GM23338 (cell line): ENCODE measurements around the gene TEKT5. TPM values are rescaled to one million over a fixed set of nuclear protein-coding genes. Genes with fewer than 3 reads are reported as not detected.

Experiments
- ATAC-seq: fragments of 200-7000 bp; cut with Tn5 transposase; 3 replicates; pipeline ENCODE4 v1.9.1; 2020
- DNase-seq: peaks from one replicate; pipeline ENCODE4 v3.0.0-alpha.2; 2015; ENCODE audit warnings: low spot score
- H2AFZ ChIP-seq: fragments of 200-600 bp; sonication (generic); 2 replicates; pipeline ENCODE4 v1.8.0; 2016; ENCODE audit warnings: antibody characterized with exemption, mild to moderate bottlenecking, moderate library complexity
- H3F3A ChIP-seq: fragments of 200-600 bp; sonication (generic); replicated peaks from 2 replicates; pipeline ENCODE4 v1.8.0; 2017; ENCODE audit warnings: antibody characterized with exemption, mixed run types, low read depth
- H3K27ac ChIP-seq: fragments of 200-600 bp; sonication (generic); 2 replicates; pipeline ENCODE4 v1.6.1; 2016; ENCODE audit warnings: low read depth
- H3K27me3 ChIP-seq: fragments of 200-600 bp; sonication (generic); 2 replicates; pipeline ENCODE4 v1.8.0; 2016; ENCODE audit warnings: mild to moderate bottlenecking, mixed run types, moderate library complexity; ENCODE audit not compliant: insufficient read depth
- H3K36me3 ChIP-seq: fragments of 200-600 bp; sonication (generic); 2 replicates; pipeline ENCODE4 v1.8.0; 2016; ENCODE audit warnings: mild to moderate bottlenecking; ENCODE audit not compliant: insufficient read depth
- H3K4me1 ChIP-seq: fragments of 200-600 bp; sonication (generic); 2 replicates; pipeline ENCODE4 v1.8.0; 2016; ENCODE audit warnings: mild to moderate bottlenecking, moderate library complexity; ENCODE audit not compliant: insufficient read depth
- H3K4me2 ChIP-seq: fragments of 200-600 bp; sonication (generic); 2 replicates; pipeline ENCODE4 v1.7.1; 2017; ENCODE audit warnings: mixed run types
- H3K4me3 ChIP-seq: fragments of 200-600 bp; sonication (generic); 2 replicates; pipeline ENCODE4 v1.6.1; 2016; ENCODE audit warnings: mixed run types
- H3K79me2 ChIP-seq: fragments of 200-600 bp; sonication (generic); replicated peaks from 2 replicates; pipeline ENCODE4 v1.8.0; 2017; ENCODE audit warnings: mild to moderate bottlenecking; ENCODE audit not compliant: insufficient read depth
- H3K9me2 ChIP-seq: fragments of 200-600 bp; sonication (generic); 2 replicates; pipeline ENCODE4 v1.8.0; 2017; ENCODE audit not compliant: insufficient read depth
- H4K20me1 ChIP-seq: fragments of 200-600 bp; sonication (generic); replicated peaks from 2 replicates; pipeline ENCODE4 v1.8.0; 2017; ENCODE audit warnings: mild to moderate bottlenecking; ENCODE audit not compliant: insufficient read depth
- H3K27ac Mint-ChIP-seq: 2 replicates; pipeline ENCODE4 v1.8.0; 2020; ENCODE audit warnings: inconsistent platforms, mild to moderate bottlenecking, moderate library complexity, mixed read lengths
- H3K27me3 Mint-ChIP-seq: 3 replicates; pipeline ENCODE4 v1.8.0; 2022; ENCODE audit warnings: low read depth, mild to moderate bottlenecking, moderate library complexity, mixed read lengths, inconsistent platforms; ENCODE audit not compliant: insufficient read depth, poor library complexity
- H3K36me3 Mint-ChIP-seq: 3 replicates; pipeline ENCODE4 v1.8.0; 2021; ENCODE audit warnings: low read depth, mild to moderate bottlenecking, inconsistent platforms, moderate library complexity, mixed read lengths
- H3K4me1 Mint-ChIP-seq: 3 replicates; pipeline ENCODE4 v1.8.0; 2020; ENCODE audit warnings: mild to moderate bottlenecking, inconsistent platforms, mixed read lengths
- H3K4me3 Mint-ChIP-seq: 3 replicates; pipeline ENCODE4 v1.8.0; 2021; ENCODE audit warnings: moderate library complexity, mild to moderate bottlenecking, inconsistent platforms, mixed read lengths
- H3K9me3 Mint-ChIP-seq: 3 replicates; pipeline ENCODE4 v1.8.0; 2020; ENCODE audit warnings: moderate library complexity, mild to moderate bottlenecking, inconsistent platforms, mixed read lengths
- EZH2phosphoT487 ChIP-seq: fragments of 200-600 bp; sonication (generic); IDR thresholded peaks from one replicate; pipeline ENCODE4 v1.8.1; 2018; ENCODE audit warnings: antibody characterized with exemption; ENCODE audit not compliant: unreplicated experiment
- NANOG ChIP-seq: IDR thresholded peaks from 2 replicates; pipeline ENCODE4 v1.6.1; 2016; ENCODE audit warnings: antibody characterized with exemption, borderline replicate concordance
- POLR2AphosphoS5 ChIP-seq: IDR thresholded peaks from 2 replicates; pipeline ENCODE4 v1.6.1; 2016; ENCODE audit warnings: antibody characterized with exemption, low read depth
- polyA plus RNA-seq: library from polyadenylated mRNA; unstranded; fragments of >200 nt; fragmentation: Nextera tagmentation; extraction: Ambion mirVana; gene quantifications from 2 replicates; pipeline ENCODE4 v1.2.1, GENCODE V29; 2016
- total RNA-seq: library from RNA; depleted of rRNA; stranded (reverse); fragments of >200 nt; shearing (Covaris generic); gene quantifications from 2 replicates; pipeline ENCODE4 v1.2.3, GENCODE V29; 2014
- TF ChIP-seq, protein P1 (sequence below), 2 experiments: fragments of 200-600 bp in 1 of 2; sonication (generic) in 1 of 2; conservative IDR thresholded peaks; 2 replicates each; pipeline versions ENCODE4 v1.5.1 to v1.6.1; 2016 to 2017; ENCODE audit warnings: antibody characterized with exemption in 2 of 2, low read depth in 2 of 2, mild to moderate bottlenecking in 2 of 2, moderate library complexity in 1 of 2
- TF ChIP-seq, protein P2 (sequence below): fragments of 250-450 bp; sonication (Bioruptor Pico); IDR thresholded peaks from 2 replicates; pipeline ENCODE4 v1.5.0; 2020; ENCODE audit warnings: mild to moderate bottlenecking, moderate library complexity

Gene TEKT5
- total and polyA plus RNA-seq, 2 experiments from 2014 or later = 0.52 TPM; not detected in 1

DNA sequence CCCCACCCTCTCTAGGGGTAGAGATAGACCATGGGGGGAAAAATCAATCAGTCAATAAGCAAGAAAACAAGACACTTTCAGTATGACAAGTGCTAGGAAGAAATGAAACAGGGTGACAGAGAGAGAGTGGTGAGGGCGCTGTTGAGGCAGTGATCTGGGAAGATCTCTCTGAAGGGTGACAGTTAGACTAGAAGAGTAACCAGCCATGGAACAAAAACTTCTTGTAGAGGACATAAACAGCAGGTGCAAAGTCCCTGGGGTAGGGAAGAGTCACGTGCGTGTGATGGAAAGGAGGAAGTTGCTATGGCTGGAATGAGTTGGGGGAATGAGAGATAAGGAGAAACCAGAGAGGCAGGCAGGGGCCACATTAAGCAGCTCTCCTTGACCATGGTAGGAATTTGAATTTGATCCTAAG is 97.5 kb downstream of the TEKT5 start:
- H3K27me3 ChIP-seq = no peaks in the 10 kb centered on the region
- DNase-seq (no peak), ATAC-seq (no peak)
- H3K4me3 ChIP-seq = no peak overlapping the region
- Mint-ChIP-seq H3K4me1 (peaks cover 6% of the 10 kb centered on the region), H3K27me3 (peaks cover 6% of the 10 kb centered on the region), H3K4me3 (no peak overlapping the region), H3K27ac (no peak overlapping the region; the same call in 1 of the 2 replicates), H3K9me3 (no peaks in the 10 kb centered on the region; the same call in 2 of the 3 replicates), H3K36me3 (no peaks in the 10 kb centered on the region)
- H4K20me1 ChIP-seq = no peaks in the 10 kb centered on the region
- TF ChIP-seq POLR2AphosphoS5 (no peak), EZH2phosphoT487 (no peak), NANOG (no peak)
- TF ChIP-seq, protein P1, sequence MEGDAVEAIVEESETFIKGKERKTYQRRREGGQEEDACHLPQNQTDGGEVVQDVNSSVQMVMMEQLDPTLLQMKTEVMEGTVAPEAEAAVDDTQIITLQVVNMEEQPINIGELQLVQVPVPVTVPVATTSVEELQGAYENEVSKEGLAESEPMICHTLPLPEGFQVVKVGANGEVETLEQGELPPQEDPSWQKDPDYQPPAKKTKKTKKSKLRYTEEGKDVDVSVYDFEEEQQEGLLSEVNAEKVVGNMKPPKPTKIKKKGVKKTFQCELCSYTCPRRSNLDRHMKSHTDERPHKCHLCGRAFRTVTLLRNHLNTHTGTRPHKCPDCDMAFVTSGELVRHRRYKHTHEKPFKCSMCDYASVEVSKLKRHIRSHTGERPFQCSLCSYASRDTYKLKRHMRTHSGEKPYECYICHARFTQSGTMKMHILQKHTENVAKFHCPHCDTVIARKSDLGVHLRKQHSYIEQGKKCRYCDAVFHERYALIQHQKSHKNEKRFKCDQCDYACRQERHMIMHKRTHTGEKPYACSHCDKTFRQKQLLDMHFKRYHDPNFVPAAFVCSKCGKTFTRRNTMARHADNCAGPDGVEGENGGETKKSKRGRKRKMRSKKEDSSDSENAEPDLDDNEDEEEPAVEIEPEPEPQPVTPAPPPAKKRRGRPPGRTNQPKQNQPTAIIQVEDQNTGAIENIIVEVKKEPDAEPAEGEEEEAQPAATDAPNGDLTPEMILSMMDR (conservative IDR thresholded peaks at IDR 0.05; ENCODE audit: low read depth in 2 of 2) = peak; percentile 9 to 34; a peak in 2 of 4 replicates
- TF ChIP-seq, protein P2, sequence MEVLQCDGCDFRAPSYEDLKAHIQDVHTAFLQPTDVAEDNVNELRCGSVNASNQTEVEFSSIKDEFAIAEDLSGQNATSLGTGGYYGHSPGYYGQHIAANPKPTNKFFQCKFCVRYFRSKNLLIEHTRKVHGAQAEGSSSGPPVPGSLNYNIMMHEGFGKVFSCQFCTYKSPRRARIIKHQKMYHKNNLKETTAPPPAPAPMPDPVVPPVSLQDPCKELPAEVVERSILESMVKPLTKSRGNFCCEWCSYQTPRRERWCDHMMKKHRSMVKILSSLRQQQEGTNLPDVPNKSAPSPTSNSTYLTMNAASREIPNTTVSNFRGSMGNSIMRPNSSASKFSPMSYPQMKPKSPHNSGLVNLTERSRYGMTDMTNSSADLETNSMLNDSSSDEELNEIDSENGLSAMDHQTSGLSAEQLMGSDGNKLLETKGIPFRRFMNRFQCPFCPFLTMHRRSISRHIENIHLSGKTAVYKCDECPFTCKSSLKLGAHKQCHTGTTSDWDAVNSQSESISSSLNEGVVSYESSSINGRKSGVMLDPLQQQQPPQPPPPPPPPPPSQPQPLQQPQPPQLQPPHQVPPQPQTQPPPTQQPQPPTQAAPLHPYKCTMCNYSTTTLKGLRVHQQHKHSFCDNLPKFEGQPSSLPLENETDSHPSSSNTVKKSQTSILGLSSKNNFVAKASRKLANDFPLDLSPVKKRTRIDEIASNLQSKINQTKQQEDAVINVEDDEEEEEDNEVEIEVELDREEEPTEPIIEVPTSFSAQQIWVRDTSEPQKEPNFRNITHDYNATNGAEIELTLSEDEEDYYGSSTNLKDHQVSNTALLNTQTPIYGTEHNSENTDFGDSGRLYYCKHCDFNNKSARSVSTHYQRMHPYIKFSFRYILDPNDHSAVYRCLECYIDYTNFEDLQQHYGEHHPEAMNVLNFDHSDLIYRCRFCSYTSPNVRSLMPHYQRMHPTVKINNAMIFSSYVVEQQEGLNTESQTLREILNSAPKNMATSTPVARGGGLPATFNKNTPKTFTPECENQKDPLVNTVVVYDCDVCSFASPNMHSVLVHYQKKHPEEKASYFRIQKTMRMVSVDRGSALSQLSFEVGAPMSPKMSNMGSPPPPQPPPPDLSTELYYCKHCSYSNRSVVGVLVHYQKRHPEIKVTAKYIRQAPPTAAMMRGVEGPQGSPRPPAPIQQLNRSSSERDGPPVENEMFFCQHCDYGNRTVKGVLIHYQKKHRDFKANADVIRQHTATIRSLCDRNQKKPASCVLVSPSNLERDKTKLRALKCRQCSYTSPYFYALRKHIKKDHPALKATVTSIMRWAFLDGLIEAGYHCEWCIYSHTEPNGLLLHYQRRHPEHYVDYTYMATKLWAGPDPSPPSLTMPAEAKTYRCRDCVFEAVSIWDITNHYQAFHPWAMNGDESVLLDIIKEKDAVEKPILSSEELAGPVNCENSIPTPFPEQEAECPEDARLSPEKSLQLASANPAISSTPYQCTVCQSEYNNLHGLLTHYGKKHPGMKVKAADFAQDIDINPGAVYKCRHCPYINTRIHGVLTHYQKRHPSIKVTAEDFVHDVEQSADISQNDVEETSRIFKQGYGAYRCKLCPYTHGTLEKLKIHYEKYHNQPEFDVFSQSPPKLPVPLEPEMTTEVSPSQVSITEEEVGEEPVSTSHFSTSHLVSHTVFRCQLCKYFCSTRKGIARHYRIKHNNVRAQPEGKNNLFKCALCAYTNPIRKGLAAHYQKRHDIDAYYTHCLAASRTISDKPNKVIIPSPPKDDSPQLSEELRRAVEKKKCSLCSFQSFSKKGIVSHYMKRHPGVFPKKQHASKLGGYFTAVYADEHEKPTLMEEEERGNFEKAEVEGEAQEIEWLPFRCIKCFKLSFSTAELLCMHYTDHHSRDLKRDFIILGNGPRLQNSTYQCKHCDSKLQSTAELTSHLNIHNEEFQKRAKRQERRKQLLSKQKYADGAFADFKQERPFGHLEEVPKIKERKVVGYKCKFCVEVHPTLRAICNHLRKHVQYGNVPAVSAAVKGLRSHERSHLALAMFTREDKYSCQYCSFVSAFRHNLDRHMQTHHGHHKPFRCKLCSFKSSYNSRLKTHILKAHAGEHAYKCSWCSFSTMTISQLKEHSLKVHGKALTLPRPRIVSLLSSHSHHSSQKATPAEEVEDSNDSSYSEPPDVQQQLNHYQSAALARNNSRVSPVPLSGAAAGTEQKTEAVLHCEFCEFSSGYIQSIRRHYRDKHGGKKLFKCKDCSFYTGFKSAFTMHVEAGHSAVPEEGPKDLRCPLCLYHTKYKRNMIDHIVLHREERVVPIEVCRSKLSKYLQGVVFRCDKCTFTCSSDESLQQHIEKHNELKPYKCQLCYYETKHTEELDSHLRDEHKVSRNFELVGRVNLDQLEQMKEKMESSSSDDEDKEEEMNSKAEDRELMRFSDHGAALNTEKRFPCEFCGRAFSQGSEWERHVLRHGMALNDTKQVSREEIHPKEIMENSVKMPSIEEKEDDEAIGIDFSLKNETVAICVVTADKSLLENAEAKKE (CRISPR knock-in tag) = no peak
- H3K4me2 ChIP-seq = no peak overlapping the region
- no peaks in the 10 kb centered on the region for H3K4me1 ChIP-seq
- no peaks in the 10 kb centered on the region for H3F3A ChIP-seq
- H3K27ac ChIP-seq = no peak overlapping the region
- no peaks in the 10 kb centered on the region for H3K36me3 ChIP-seq
- no peak overlapping the region for H2AFZ ChIP-seq
- H3K79me2 ChIP-seq = no peaks in the 10 kb centered on the region
- H3K9me2 ChIP-seq = no peaks in the 10 kb centered on the region
